ENCODE results near the gene MANSC4. TPM values are rescaled to one million over a fixed set of nuclear protein-coding genes. Genes with fewer than 3 reads are reported as not detected.
"Not testable (repeated sequence)": the region's sequence is repeated elsewhere in the genome, so short reads cannot be mapped to it uniquely, and the experiment has no call there.

Gene MANSC4
- total RNA-seq, 2 donors from 2014 or later: not detected

- Histone ChIP-seq H3K9me3 (no peaks in the 10 kb centered on the region), H3K4me3 (no peak overlapping the region), H3K27me3 (no peaks in the 10 kb centered on the region), H3K36me3 (replicated peaks in 1 of 2; ENCODE audit: insufficient read depth in 1 of 2, low read depth in 2 of 2) (peaks cover 0 to 5% of the 10 kb centered on the region in 2 donors), H3K4me1 (peaks cover 47% of the 10 kb centered on the region), H3K27ac (peak overlapping the region; percentile 77 to 92 (median 87))
- 21 to 40% methylated on average over 10 to 15 of the region's 15 CpGs for WGBS, 2 donors
- ATAC-seq (peak; percentile 90), DNase-seq (peak; percentile 88 to 94 (median 94))
- intact Hi-C loops (cut with DNase I): no loop called here
- TF ChIP-seq, protein P1, sequence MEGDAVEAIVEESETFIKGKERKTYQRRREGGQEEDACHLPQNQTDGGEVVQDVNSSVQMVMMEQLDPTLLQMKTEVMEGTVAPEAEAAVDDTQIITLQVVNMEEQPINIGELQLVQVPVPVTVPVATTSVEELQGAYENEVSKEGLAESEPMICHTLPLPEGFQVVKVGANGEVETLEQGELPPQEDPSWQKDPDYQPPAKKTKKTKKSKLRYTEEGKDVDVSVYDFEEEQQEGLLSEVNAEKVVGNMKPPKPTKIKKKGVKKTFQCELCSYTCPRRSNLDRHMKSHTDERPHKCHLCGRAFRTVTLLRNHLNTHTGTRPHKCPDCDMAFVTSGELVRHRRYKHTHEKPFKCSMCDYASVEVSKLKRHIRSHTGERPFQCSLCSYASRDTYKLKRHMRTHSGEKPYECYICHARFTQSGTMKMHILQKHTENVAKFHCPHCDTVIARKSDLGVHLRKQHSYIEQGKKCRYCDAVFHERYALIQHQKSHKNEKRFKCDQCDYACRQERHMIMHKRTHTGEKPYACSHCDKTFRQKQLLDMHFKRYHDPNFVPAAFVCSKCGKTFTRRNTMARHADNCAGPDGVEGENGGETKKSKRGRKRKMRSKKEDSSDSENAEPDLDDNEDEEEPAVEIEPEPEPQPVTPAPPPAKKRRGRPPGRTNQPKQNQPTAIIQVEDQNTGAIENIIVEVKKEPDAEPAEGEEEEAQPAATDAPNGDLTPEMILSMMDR (IDR thresholded peaks at IDR 0.05): no peak
- TF ChIP-seq POLR2A (IDR thresholded peaks at IDR 0.05): peak in 1 of 3 donors; percentile 20
Measured at GRCh38 chr12:27751386-27752047, 28.5 kb downstream of the MANSC4 start.

GRCh38 chr12:27747111-27747820, 32.8 kb downstream of the MANSC4 start:
- ATAC-seq: peak; percentile 62
- WGBS, 2 donors: 71 to 79% methylated on average over 3 of the region's 3 CpGs
- H3K9me3 ChIP-seq: no peaks in the 10 kb centered on the region
- TF ChIP-seq, protein P1 (IDR thresholded peaks at IDR 0.05): no peak
- TF ChIP-seq POLR2A (IDR thresholded peaks at IDR 0.05): no peak
- peaks cover 0 to 2% of the 10 kb centered on the region in 2 donors for H3K36me3 ChIP-seq (replicated peaks in 1 of 2; ENCODE audit: insufficient read depth in 1 of 2, low read depth in 2 of 2)
- H3K4me1 ChIP-seq: peaks cover 34% of the 10 kb centered on the region
- intact Hi-C loops (cut with DNase I): no loop called here
- no peaks in the 10 kb centered on the region for H3K27me3 ChIP-seq
- DNase-seq: no peak
- peak overlapping the region; percentile 72 to 93 (median 82) for H3K27ac ChIP-seq
- no peak overlapping the region for H3K4me3 ChIP-seq

GRCh38 chr12:27745734-27746133, 34.3 kb downstream of the MANSC4 start:
- H3K4me3 ChIP-seq; H3K36me3 ChIP-seq (replicated peaks in 1 of 2; ENCODE audit: insufficient read depth in 1 of 2, low read depth in 2 of 2); H3K27ac ChIP-seq; DNase-seq; ATAC-seq; H3K9me3 ChIP-seq; H3K27me3 ChIP-seq; intact Hi-C loops (cut with DNase I): not testable (repeated sequence)
- H3K4me1 ChIP-seq: peaks cover 22% of the 10 kb centered on the region
- 83 to 100% methylated on average over 1 of the region's 1 CpG for WGBS, 2 donors

DNA sequence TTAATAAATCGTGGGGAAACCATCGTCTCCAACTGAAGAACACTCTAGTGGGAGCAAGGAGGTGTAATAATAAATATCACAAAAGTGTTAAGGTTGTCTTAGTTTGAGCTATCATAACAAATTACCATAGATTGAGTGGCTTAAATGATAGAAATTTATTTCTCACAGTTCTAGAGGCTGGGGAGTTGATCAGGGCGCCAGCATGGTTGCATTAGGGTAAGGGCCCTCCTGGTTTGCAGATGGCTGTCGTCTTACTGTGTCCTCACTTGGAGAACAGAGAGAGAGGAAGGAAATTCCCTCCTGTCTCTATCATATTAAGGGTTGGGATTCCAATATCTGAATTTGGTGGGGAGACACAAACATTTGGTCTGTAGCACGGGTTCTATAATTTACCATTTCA, 36.4 kb downstream of the MANSC4 start:
- 95 to 97% methylated on average over 5 of the region's 5 CpGs for WGBS, 2 donors

DNA sequence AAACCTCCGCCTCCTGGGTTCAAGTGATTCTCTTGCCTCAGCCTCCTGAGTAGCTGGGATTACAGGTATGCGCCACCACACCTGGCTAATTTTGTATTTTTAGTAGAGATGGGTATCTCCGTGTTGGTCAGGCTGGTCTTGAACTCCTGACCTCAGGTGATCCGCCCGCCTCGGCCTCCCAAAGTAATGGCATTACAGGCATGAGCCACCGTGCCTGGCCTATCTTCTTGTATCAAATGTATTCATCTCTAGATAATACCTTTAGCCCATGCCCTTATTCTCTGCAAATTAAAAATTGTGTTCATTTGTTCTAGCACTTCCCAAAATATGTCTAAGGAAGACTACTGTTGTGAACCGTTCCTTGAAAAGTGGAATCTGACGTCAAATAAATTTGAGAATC, 45.7 kb downstream of the MANSC4 start:
- not testable (repeated sequence) for DNase-seq; ATAC-seq; H3K36me3 ChIP-seq (replicated peaks in 1 of 2; ENCODE audit: insufficient read depth in 1 of 2, low read depth in 2 of 2)

More for the DNA sequence above, 36.4 kb downstream of the MANSC4 start:
- no peak for ATAC-seq
- Histone ChIP-seq H3K4me3 (no peak overlapping the region), H3K27me3 (no peaks in the 10 kb centered on the region), H3K27ac (no peak overlapping the region), H3K36me3 (replicated peaks in 1 of 2; ENCODE audit: insufficient read depth in 1 of 2, low read depth in 2 of 2) (peaks cover 0 to 6% of the 10 kb centered on the region in 2 donors), H3K4me1 (peaks cover 18% of the 10 kb centered on the region), H3K9me3 (no peaks in the 10 kb centered on the region)
- no peak for DNase-seq
- intact Hi-C loops (cut with DNase I): no loop called here
- TF ChIP-seq POLR2A (IDR thresholded peaks at IDR 0.05): no peak
- TF ChIP-seq, protein P1 (IDR thresholded peaks at IDR 0.05): no peak

More for the DNA sequence above, 45.7 kb downstream of the MANSC4 start:
- H3K27ac ChIP-seq, H3K4me1 ChIP-seq, H3K4me3 ChIP-seq, H3K9me3 ChIP-seq, H3K27me3 ChIP-seq: not testable (repeated sequence)
- 92% methylated on average over 8 to 9 of the region's 9 CpGs for WGBS, 2 donors
- intact Hi-C loops (cut with DNase I): loop anchor here (5.0 to 10.0 kb wide), 2 partner anchors 90 to 203 kb away; no protein-coding TSS in a partner anchor

All from body of pancreas (tissue), 4 donors.